Osteocyte (in vitro differentiated cells): Measurements from ENCODE around the gene LMNA. TPM values are rescaled to one million over a fixed set of nuclear protein-coding genes. Genes with fewer than 3 reads are reported as not detected.
A peak's percentile ranks its signal among the peaks of the same experiment; 100 is the strongest.

Experiments
- DNase-seq: peaks from one replicate; pipeline ENCODE4 v3.0.0; 2021; ENCODE audit warnings: mixed read lengths; ENCODE audit not compliant: unreplicated experiment; ENCODE audit errors: extremely low spot score
- H3K27ac Mint-ChIP-seq: one replicate; pipeline ENCODE4 v1.8.0; 2021; ENCODE audit warnings: mild to moderate bottlenecking, mixed read lengths; ENCODE audit not compliant: unreplicated experiment
- H3K27me3 Mint-ChIP-seq: one replicate; pipeline ENCODE4 v1.8.0; 2021; ENCODE audit warnings: mixed read lengths; ENCODE audit not compliant: unreplicated experiment
- H3K36me3 Mint-ChIP-seq: one replicate; pipeline ENCODE4 v1.8.0; 2021; ENCODE audit warnings: mixed read lengths; ENCODE audit not compliant: unreplicated experiment
- H3K4me1 Mint-ChIP-seq: one replicate; pipeline ENCODE4 v1.8.0; 2021; ENCODE audit warnings: mixed read lengths; ENCODE audit not compliant: unreplicated experiment
- H3K4me3 Mint-ChIP-seq: one replicate; pipeline ENCODE4 v1.8.0; 2021; ENCODE audit warnings: mild to moderate bottlenecking, moderate library complexity, mixed read lengths; ENCODE audit not compliant: unreplicated experiment
- H3K9me3 Mint-ChIP-seq: one replicate; pipeline ENCODE4 v1.8.0; 2021; ENCODE audit warnings: mixed read lengths; ENCODE audit not compliant: unreplicated experiment
- total RNA-seq: library from RNA; stranded (reverse); gene quantifications from 2 replicates; pipeline ENCODE4 v1.2.1, GENCODE V29; 2021
- TF ChIP-seq, protein P1 (sequence below): fragments of 200-600 bp; sonication (generic); IDR thresholded peaks from 2 replicates; pipeline ENCODE4 v1.5.0; 2021; ENCODE audit warnings: antibody characterized with exemption, mild to moderate bottlenecking, moderate library complexity

The LMNA gene
- total RNA-seq, 1 donor from 2014 or later: 792 TPM

DNA sequence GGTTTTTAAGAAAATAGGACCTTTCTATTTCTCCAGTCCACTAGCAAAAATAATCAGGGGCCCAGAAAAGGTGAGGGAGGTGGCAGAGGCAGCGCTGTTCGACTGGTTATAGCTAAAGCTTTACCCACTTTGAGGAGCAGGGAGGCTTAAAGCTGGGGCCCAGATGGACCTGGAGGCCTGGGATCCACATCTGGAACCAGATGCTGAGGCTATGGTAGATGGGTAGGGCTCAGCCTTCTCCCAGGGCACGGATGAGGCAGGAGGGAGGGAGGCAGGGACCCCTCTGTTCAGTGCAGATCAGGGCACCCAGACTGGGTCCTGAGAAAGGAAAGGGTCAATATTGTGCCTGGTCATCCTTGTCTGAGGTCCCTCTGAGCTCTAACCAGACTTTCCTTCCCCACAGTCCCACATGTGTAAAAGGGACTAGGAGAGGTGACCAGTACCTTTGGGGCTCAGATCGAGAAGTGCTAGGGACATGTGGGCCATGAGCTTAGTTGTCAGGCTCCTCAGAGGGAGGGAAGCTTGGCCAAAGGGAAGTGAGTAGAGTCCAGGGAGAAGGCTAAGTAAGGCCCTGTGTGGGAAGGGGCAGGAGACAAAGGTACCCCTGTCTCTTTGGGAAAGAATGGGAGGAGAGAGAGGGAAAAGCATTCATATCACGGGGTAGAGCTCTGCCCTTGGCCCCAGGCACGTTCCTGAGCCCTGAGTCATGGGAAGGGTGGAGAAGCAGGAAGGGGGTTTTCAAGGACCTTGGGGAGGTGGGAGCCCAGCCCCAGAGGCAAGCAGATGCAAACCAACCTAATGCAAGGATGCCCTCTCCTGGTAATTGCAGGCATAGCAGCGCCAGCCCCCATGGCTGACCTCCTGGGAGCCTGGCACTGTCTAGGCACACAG is 15.4 kb downstream of the LMNA start:
- peak overlapping the region; percentile 98 for H3K27ac Mint-ChIP-seq
- no peaks in the 10 kb centered on the region for H3K27me3 Mint-ChIP-seq
- TF ChIP-seq, protein P1, sequence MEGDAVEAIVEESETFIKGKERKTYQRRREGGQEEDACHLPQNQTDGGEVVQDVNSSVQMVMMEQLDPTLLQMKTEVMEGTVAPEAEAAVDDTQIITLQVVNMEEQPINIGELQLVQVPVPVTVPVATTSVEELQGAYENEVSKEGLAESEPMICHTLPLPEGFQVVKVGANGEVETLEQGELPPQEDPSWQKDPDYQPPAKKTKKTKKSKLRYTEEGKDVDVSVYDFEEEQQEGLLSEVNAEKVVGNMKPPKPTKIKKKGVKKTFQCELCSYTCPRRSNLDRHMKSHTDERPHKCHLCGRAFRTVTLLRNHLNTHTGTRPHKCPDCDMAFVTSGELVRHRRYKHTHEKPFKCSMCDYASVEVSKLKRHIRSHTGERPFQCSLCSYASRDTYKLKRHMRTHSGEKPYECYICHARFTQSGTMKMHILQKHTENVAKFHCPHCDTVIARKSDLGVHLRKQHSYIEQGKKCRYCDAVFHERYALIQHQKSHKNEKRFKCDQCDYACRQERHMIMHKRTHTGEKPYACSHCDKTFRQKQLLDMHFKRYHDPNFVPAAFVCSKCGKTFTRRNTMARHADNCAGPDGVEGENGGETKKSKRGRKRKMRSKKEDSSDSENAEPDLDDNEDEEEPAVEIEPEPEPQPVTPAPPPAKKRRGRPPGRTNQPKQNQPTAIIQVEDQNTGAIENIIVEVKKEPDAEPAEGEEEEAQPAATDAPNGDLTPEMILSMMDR: peak; percentile 98
- peak; percentile 98 for DNase-seq
- H3K36me3 Mint-ChIP-seq: peaks cover 24% of the 10 kb centered on the region
- H3K9me3 Mint-ChIP-seq: no peaks in the 10 kb centered on the region
- H3K4me1 Mint-ChIP-seq: peaks cover 55% of the 10 kb centered on the region
- peak overlapping the region; percentile 50 for H3K4me3 Mint-ChIP-seq

DNA sequence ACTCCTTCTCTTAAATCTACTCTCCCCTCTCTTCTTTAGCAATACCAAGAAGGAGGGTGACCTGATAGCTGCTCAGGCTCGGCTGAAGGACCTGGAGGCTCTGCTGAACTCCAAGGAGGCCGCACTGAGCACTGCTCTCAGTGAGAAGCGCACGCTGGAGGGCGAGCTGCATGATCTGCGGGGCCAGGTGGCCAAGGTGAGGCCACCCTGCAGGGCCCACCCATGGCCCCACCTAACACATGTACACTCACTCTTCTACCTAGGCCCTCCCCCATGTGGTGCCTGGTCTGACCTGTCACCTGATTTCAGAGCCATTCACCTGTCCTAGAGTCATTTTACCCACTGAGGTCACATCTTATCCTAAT is 16.0 kb downstream of the LMNA start:
- peak overlapping the region; percentile 98 for H3K27ac Mint-ChIP-seq
- no peak overlapping the region for H3K4me3 Mint-ChIP-seq
- peaks cover 24% of the 10 kb centered on the region for H3K36me3 Mint-ChIP-seq
- H3K9me3 Mint-ChIP-seq: no peaks in the 10 kb centered on the region
- H3K4me1 Mint-ChIP-seq: peaks cover 49% of the 10 kb centered on the region
- TF ChIP-seq, protein P1: peak; percentile 12
- DNase-seq: no peak
- H3K27me3 Mint-ChIP-seq: no peaks in the 10 kb centered on the region

DNA sequence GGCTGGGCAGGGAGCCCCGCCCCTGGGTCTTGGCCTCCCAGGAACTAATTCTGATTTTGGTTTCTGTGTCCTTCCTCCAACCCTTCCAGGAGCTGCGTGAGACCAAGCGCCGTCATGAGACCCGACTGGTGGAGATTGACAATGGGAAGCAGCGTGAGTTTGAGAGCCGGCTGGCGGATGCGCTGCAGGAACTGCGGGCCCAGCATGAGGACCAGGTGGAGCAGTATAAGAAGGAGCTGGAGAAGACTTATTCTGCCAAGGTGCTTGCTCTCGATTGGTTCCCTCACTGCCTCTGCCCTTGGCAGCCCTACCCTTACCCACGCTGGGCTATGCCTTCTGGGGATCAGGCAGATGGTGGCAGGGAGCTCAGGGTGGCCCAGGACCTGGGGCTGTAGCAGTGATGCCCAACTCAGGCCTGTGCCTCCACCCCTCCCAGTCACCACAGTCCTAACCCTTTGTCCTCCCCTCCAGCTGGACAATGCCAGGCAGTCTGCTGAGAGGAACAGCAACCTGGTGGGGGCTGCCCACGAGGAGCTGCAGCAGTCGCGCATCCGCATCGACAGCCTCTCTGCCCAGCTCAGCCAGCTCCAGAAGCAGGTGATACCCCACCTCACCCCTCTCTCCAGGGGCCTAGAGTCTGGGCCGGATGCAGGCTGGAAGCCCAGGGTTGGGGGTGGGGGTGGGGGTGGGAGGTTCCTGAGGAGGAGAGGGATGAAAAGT is 20.4 kb downstream of the LMNA start:
- no peak for DNase-seq
- Mint-ChIP-seq H3K27me3 (no peaks in the 10 kb centered on the region), H3K27ac (peak overlapping the region; percentile 72), H3K4me1 (peaks cover 12% of the 10 kb centered on the region), H3K9me3 (no peaks in the 10 kb centered on the region), H3K36me3 (peaks cover 49% of the 10 kb centered on the region), H3K4me3 (no peak overlapping the region)
- TF ChIP-seq, protein P1: no peak

DNA sequence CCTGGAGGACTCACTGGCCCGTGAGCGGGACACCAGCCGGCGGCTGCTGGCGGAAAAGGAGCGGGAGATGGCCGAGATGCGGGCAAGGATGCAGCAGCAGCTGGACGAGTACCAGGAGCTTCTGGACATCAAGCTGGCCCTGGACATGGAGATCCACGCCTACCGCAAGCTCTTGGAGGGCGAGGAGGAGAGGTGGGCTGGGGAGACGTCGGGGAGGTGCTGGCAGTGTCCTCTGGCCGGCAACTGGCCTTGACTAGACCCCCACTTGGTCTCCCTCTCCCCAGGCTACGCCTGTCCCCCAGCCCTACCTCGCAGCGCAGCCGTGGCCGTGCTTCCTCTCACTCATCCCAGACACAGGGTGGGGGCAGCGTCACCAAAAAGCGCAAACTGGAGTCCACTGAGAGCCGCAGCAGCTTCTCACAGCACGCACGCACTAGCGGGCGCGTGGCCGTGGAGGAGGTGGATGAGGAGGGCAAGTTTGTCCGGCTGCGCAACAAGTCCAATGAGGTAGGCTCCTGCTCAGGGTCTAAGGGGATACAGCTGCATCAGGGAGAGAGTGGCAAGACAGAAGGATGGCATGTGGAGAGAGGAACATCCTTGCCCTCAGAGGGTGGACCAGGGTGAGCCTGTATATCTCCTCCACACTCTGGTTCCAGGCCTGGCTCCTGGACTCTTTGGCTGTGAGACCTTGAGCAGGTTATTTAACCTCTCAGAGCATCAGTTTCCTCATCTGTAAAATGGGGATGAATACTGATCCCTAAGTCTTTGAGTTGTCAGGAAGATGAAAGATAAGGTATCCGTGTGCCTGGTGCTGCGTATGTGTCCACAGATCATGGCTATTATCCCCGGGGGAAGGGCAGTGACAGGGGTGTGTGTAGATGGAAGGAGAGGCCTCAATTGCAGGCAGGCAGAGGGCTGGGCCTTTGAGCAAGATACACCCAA is 21.7 kb downstream of the LMNA start:
- peak overlapping the region; percentile 35 for H3K4me3 Mint-ChIP-seq

More for the DNA sequence above, 21.7 kb downstream of the LMNA start:
- peaks cover 13% of the 10 kb centered on the region for H3K4me1 Mint-ChIP-seq
- no peaks in the 10 kb centered on the region for H3K9me3 Mint-ChIP-seq
- TF ChIP-seq, protein P1: no peak
- no peak for DNase-seq
- H3K36me3 Mint-ChIP-seq: peaks cover 54% of the 10 kb centered on the region
- no peaks in the 10 kb centered on the region for H3K27me3 Mint-ChIP-seq
- H3K27ac Mint-ChIP-seq: peak overlapping the region; percentile 23
